Measurements from ENCODE around the gene MAN2A2.

Gene MAN2A2

GRCh38 chr15:90967206-90967605 is 64.1 kb downstream of the MAN2A2 start:
- no peak for DNase-seq (ENCODE audit: low read depth)

GRCh38 chr15:90968434-90968833 is 65.3 kb downstream of the MAN2A2 start:
- no peak for DNase-seq (ENCODE audit: low read depth)

- no peak for DNase-seq (ENCODE audit: low read depth)
These were observed 67.2 kb downstream of the MAN2A2 start for GRCh38 chr15:90970274-90970673.

GRCh38 chr15:90972133-90972532 is 69.0 kb downstream of the MAN2A2 start:
- DNase-seq (ENCODE audit: low read depth) = no peak
